Measurements from ENCODE around the gene VTI1A.
A peak's percentile ranks its signal among the peaks of the same experiment; 100 is the strongest.
"Not testable (repeated sequence)": the region's sequence is repeated elsewhere in the genome, so short reads cannot be mapped to it uniquely, and the experiment has no call there.

Gene VTI1A

DNA sequence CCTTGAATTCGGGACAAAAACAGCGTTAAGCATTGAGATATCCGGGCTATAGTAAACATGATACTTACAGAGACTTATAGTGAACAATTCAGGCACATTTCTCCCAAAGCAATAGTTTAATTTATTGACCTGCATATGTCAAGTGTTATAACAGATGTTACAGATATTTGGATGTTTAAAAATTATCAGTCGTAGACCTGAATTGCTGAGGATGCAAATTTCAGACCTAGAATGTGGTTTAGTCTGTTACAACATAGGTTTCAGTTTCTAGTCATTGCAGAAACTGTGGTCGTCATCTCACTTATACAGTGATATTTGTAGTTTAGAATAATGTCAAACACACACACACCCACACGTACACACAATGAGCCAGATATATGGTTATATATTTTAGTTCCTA, 85.2 kb downstream of the VTI1A start:
- peak overlapping the region; percentile 57 for H3K4me3 Mint-ChIP-seq
- H3K27ac Mint-ChIP-seq = no peak overlapping the region
- peaks cover 43% of the 10 kb centered on the region for H3K4me1 Mint-ChIP-seq (ENCODE audit: low read depth)
- H3K9me3 Mint-ChIP-seq = no peaks in the 10 kb centered on the region
- H3K36me3 Mint-ChIP-seq (ENCODE audit: low read depth) = peaks cover 23% of the 10 kb centered on the region
- H3K27me3 Mint-ChIP-seq = peaks cover 4% of the 10 kb centered on the region

- Mint-ChIP-seq H3K36me3 (ENCODE audit: low read depth) (peaks cover 28% of the 10 kb centered on the region), H3K27me3 (peaks cover 4% of the 10 kb centered on the region), H3K4me3 (no peak overlapping the region), H3K9me3 (no peaks in the 10 kb centered on the region), H3K4me1 (ENCODE audit: low read depth) (peaks cover 43% of the 10 kb centered on the region), H3K27ac (no peak overlapping the region)
Measured at GRCh38 chr10:112532956-112533355, 85.9 kb downstream of the VTI1A start.

DNA sequence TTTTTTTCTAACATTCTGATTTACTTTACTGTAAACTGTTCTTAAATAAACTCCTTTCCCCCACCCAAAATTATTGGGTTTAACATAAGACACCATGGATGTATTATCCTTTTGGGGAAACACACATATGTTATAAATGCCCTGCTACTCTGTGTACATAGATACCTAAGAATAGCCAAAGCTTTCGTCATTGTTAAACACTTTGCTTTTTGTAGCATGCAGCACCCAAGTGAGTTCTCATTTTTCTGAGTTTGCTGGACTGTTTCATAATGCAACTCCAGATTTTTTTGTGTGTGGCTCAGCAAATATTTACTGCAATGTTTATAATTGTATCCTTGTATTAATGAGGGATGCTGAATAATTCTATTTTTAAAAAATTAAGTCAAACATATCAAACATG, 86.9 kb downstream of the VTI1A start:
- no peak overlapping the region for H3K27ac Mint-ChIP-seq
- H3K27me3 Mint-ChIP-seq = peaks cover 4% of the 10 kb centered on the region
- H3K36me3 Mint-ChIP-seq (ENCODE audit: low read depth) = peaks cover 37% of the 10 kb centered on the region
- peaks cover 36% of the 10 kb centered on the region for H3K4me1 Mint-ChIP-seq (ENCODE audit: low read depth)
- no peaks in the 10 kb centered on the region for H3K9me3 Mint-ChIP-seq
- no peak overlapping the region for H3K4me3 Mint-ChIP-seq

- peaks cover 4% of the 10 kb centered on the region for H3K27me3 Mint-ChIP-seq
- H3K36me3 Mint-ChIP-seq (ENCODE audit: low read depth) = peaks cover 50% of the 10 kb centered on the region
- peaks cover 3% of the 10 kb centered on the region for H3K9me3 Mint-ChIP-seq
- no peak overlapping the region for H3K4me3 Mint-ChIP-seq
- no peak overlapping the region for H3K27ac Mint-ChIP-seq
- H3K4me1 Mint-ChIP-seq (ENCODE audit: low read depth) = peaks cover 32% of the 10 kb centered on the region
Measured at GRCh38 chr10:112535531-112535951, 88.5 kb downstream of the VTI1A start.

DNA sequence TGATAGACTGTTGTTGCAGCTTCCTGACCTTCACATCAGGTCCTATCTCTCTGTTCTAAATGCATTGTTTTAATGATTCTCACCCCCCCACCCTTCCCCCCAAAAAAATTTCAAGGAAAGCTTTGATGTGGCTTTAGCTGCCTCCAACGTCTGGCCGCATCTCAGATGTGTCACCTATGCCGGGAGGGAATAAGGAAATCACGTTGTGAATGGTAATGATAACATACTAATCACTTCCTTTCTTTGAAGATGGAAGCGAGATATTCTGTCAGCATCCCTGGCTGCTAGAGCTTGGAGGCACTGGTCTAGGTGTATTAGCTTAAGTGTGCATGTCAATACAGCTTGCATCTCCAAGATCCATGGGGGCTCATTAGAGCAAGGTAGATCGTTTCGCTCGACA, 89.6 kb downstream of the VTI1A start:
- Mint-ChIP-seq H3K4me1 (ENCODE audit: low read depth) (peaks cover 21% of the 10 kb centered on the region), H3K27me3 (peaks cover 4% of the 10 kb centered on the region), H3K36me3 (ENCODE audit: low read depth) (peaks cover 51% of the 10 kb centered on the region)

GRCh38 chr10:112538168-112538567, 91.2 kb downstream of the VTI1A start:
- Mint-ChIP-seq H3K4me1 (ENCODE audit: low read depth) (peaks cover 9% of the 10 kb centered on the region), H3K9me3 (peaks cover 8% of the 10 kb centered on the region), H3K27ac (no peak overlapping the region), H3K27me3 (peaks cover 4% of the 10 kb centered on the region), H3K36me3 (ENCODE audit: low read depth) (peaks cover 60% of the 10 kb centered on the region), H3K4me3 (no peak overlapping the region)

More for the DNA sequence above, 89.6 kb downstream of the VTI1A start:
- Mint-ChIP-seq H3K9me3 (peaks cover 5% of the 10 kb centered on the region), H3K27ac (no peak overlapping the region), H3K4me3 (no peak overlapping the region)

DNA sequence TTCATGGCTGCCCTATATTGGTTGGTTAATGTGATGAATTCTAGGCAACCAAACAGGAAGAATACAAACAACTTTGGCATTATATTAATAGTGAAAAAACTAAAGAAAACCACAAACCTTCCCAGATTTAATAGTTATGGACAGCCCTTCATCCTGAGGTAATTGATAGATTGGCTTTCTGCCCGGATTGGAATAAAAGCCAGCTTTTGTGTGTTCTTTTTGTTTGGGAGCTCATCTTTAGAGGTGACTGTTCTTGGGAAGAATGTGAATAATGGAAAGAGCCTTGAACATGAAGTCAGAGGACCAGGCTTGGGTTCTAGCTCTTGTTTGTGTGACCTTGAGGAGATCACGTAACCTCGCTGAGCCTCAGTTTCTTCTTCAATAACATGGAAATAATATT, 92.3 kb downstream of the VTI1A start:
- peaks cover 5% of the 10 kb centered on the region for H3K4me1 Mint-ChIP-seq (ENCODE audit: low read depth)
- H3K9me3 Mint-ChIP-seq = peaks cover 8% of the 10 kb centered on the region
- no peak overlapping the region for H3K27ac Mint-ChIP-seq
- H3K36me3 Mint-ChIP-seq (ENCODE audit: low read depth) = peaks cover 61% of the 10 kb centered on the region
- H3K27me3 Mint-ChIP-seq = no peaks in the 10 kb centered on the region
- no peak overlapping the region for H3K4me3 Mint-ChIP-seq

GRCh38 chr10:112542823-112543222, 95.8 kb downstream of the VTI1A start:
- H3K4me3 Mint-ChIP-seq; H3K4me1 Mint-ChIP-seq (ENCODE audit: low read depth); H3K27ac Mint-ChIP-seq; H3K27me3 Mint-ChIP-seq; H3K9me3 Mint-ChIP-seq: not testable (repeated sequence)
- H3K36me3 Mint-ChIP-seq (ENCODE audit: low read depth) = peaks cover 54% of the 10 kb centered on the region

DNA sequence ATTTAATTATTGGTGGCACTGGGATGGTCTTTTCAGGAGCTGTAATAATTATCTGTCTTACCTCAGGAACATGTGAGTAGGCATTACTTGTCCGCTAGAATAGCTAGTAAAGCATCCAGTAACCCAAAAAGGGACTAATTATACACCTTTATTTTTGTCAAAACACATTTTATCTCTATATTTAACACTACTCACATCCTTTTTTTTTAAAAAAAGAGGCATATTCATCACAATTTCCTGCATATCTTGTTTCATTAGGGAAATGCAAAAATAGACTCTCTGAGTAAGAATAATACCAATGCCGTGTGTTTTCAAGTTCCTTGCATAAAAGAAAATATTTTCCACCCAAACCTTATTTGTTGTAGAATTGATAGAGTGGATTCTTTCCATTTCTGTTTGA, 99.5 kb downstream of the VTI1A start:
- peaks cover 20% of the 10 kb centered on the region for H3K36me3 Mint-ChIP-seq (ENCODE audit: low read depth)
- H3K27me3 Mint-ChIP-seq = no peaks in the 10 kb centered on the region
- no peak overlapping the region for H3K27ac Mint-ChIP-seq
- H3K4me1 Mint-ChIP-seq (ENCODE audit: low read depth) = no peaks in the 10 kb centered on the region
- H3K4me3 Mint-ChIP-seq = no peak overlapping the region
- H3K9me3 Mint-ChIP-seq = peaks cover 3% of the 10 kb centered on the region

- Mint-ChIP-seq H3K4me3 (no peak overlapping the region), H3K27ac (no peak overlapping the region), H3K27me3 (no peaks in the 10 kb centered on the region)
Measured at GRCh38 chr10:112548535-112549276, 101.7 kb downstream of the VTI1A start.

DNA sequence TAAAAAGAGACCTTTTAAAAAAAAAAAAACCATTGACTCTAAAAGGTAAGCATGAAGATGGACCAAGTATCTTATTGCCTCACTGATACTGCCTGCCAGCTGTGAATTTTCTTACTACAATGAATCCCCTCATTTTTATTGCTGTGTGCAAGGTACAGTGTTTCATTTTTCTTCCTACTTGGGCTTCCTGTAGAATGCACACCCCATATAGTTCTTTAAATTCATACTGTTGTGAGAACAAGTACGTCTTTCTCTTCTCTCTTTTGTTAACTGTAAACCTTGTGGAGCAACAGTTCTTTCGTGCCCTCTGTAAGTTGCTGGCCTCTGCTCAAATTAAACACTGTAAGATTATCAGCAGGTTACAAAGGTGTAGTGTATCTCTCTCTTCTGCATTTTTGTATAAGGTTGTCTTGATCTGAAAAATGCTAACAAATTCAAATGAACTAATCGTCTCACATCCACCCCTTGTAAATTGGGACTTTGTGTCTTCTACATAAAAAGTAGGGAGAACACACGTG, 105.6 kb downstream of the VTI1A start:
- Mint-ChIP-seq H3K9me3 (no peaks in the 10 kb centered on the region), H3K4me3 (no peak overlapping the region), H3K27ac (no peak overlapping the region), H3K4me1 (ENCODE audit: low read depth) (no peaks in the 10 kb centered on the region), H3K27me3 (no peaks in the 10 kb centered on the region), H3K36me3 (ENCODE audit: low read depth) (peaks cover 8% of the 10 kb centered on the region)

More at GRCh38 chr10:112548535-112549276, 101.7 kb downstream of the VTI1A start:
- peaks cover 10% of the 10 kb centered on the region for H3K36me3 Mint-ChIP-seq (ENCODE audit: low read depth)
- no peaks in the 10 kb centered on the region for H3K9me3 Mint-ChIP-seq
- no peaks in the 10 kb centered on the region for H3K4me1 Mint-ChIP-seq (ENCODE audit: low read depth)

DNA sequence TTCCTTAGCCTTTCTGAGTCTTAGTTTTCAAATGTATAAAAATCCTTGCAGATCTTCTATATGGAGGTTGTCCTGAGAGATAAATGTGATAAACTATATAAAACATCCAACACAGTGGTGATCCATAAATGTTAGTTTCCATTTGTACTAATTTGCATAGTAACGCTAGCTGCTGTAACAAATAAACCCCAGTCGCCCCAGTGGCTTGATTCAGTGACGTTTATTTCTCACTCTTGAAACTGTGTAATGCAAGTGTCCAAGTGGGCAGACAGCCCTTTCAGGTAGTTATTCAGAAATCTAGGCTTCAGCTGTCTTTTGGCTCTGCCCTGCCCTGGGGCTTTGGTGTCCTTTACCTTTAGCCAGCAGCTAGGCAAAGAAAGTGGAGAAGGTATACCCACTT, 106.3 kb downstream of the VTI1A start:
- Mint-ChIP-seq H3K4me3 (no peak overlapping the region), H3K27ac (no peak overlapping the region), H3K36me3 (ENCODE audit: low read depth) (peaks cover 8% of the 10 kb centered on the region), H3K27me3 (no peaks in the 10 kb centered on the region), H3K4me1 (ENCODE audit: low read depth) (peaks cover under 1% of the 10 kb centered on the region), H3K9me3 (no peaks in the 10 kb centered on the region)

- Mint-ChIP-seq H3K4me3 (no peak overlapping the region), H3K36me3 (ENCODE audit: low read depth) (peaks cover 8% of the 10 kb centered on the region)
Measured at GRCh38 chr10:112554263-112554662, 107.2 kb downstream of the VTI1A start.

DNA sequence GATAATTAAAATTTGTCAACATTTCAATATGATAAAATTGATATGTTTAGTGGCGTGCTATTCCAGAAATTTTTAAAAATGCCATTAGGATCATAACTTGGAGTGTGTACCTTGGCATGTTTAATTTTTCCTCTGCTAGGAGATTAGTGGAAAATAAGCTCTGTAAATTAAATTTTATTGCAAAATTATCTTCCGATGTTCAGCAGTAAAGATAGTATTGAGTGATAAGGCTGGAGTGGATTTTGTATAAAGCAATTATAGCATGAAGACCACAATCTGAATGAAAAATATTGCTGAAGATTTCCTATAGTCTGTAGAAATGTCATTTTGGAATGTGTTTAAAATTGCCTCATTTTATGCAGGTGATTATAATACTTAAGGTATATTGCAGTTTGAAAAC, 110.2 kb downstream of the VTI1A start:
- Mint-ChIP-seq H3K36me3 (ENCODE audit: low read depth) (peaks cover 8% of the 10 kb centered on the region), H3K4me1 (ENCODE audit: low read depth) (peaks cover 4% of the 10 kb centered on the region), H3K9me3 (no peaks in the 10 kb centered on the region), H3K4me3 (no peak overlapping the region), H3K27me3 (no peaks in the 10 kb centered on the region), H3K27ac (no peak overlapping the region)

More at GRCh38 chr10:112554263-112554662, 107.2 kb downstream of the VTI1A start:
- Mint-ChIP-seq H3K27ac (no peak overlapping the region), H3K4me1 (ENCODE audit: low read depth) (peaks cover 4% of the 10 kb centered on the region), H3K27me3 (no peaks in the 10 kb centered on the region), H3K9me3 (no peaks in the 10 kb centered on the region)

DNA sequence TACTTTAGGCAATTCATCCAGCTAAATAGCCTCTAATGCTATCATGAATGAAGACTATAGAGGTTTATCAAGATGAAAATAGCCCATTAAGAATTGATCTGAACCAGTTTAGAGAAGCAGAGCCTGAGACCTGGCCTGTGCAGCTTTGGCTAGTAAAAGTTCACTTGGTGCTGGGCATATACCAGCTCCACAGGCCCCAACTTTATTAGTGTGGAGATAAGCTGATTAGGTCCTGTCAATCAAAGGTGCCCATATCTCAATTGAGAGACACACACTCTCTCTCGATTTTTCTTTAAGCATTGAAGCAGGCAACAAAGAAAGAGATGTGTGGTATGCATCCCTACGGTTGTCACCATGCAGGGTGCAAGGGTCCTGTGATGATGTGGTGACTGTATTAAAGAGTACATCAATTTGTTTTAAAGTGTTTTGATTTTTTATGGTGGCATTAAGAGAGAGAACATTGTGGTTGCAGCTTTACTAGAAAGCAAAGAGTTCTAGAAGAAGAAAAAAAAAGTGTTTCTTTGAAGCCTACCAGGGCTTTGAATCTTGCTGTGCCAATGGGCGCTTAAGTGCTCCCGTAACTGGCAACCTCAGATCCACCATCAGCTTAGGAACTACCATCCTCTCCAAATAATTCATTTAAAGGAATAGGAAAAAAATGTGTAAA, 111.6 kb downstream of the VTI1A start:
- Mint-ChIP-seq H3K36me3 (ENCODE audit: low read depth) (no peaks in the 10 kb centered on the region), H3K9me3 (no peaks in the 10 kb centered on the region), H3K27me3 (no peaks in the 10 kb centered on the region), H3K27ac (no peak overlapping the region), H3K4me1 (ENCODE audit: low read depth) (peaks cover 4% of the 10 kb centered on the region), H3K4me3 (no peak overlapping the region)

Measured in stimulated activated naive CD8-positive, alpha-beta T cell treated with anti-CD3 and anti-CD28 coated beads, Interleukin-15, Interleukin-2, amounts not matched to agents 100 ng/mL and 50 ng/mL, for 24 hours (primary cell).